Activated CD8-positive, alpha-beta memory T cell treated with anti-CD3 and anti-CD28 coated beads, Interleukin-2, amount 10 ng/mL, durations not matched to agents 7 days and 5 days (primary cell): ENCODE results near the gene CYP17A1. TPM values are rescaled to one million over a fixed set of nuclear protein-coding genes. Genes with fewer than 3 reads are reported as not detected.
A peak's percentile ranks its signal among the peaks of the same experiment; 100 is the strongest.

Source experiments
- ATAC-seq: fragments of 150-1000 bp; cut with Tn5 transposase; one replicate; pipeline ENCODE4 v1.10.0; 2021; ENCODE audit warnings: moderate library complexity
- CTCF ChIA-PET: fragments of 350-600 bp; sonication (Branson Sonifier 250); formaldehyde crosslinking; loops from one replicate; lab custom pipeline; 2021; ENCODE audit warnings: antibody characterized with exemption; lab: Charles Lee
- DNase-seq: peaks from one replicate; pipeline ENCODE4 v3.0.0-alpha.2; 2020
- H3K27ac Mint-ChIP-seq: one replicate; pipeline ENCODE4 v1.8.0; 2021; ENCODE audit warnings: mild to moderate bottlenecking, mixed read lengths
- H3K27me3 Mint-ChIP-seq: one replicate; pipeline ENCODE4 v1.8.0; 2021; ENCODE audit warnings: mixed read lengths
- H3K36me3 Mint-ChIP-seq: one replicate; pipeline ENCODE4 v1.8.0; 2021; ENCODE audit warnings: mild to moderate bottlenecking, mixed read lengths
- H3K4me1 Mint-ChIP-seq: one replicate; pipeline ENCODE4 v1.8.0; 2021; ENCODE audit warnings: mixed read lengths
- H3K4me3 Mint-ChIP-seq: one replicate; pipeline ENCODE4 v1.8.0; 2021; ENCODE audit warnings: mild to moderate bottlenecking, moderate library complexity, mixed read lengths
- H3K9me3 Mint-ChIP-seq: one replicate; pipeline ENCODE4 v1.8.0; 2022; ENCODE audit warnings: low read depth, mixed read lengths
- total RNA-seq, 2 experiments: library from RNA; stranded (reverse); gene quantifications; one replicate each; pipeline ENCODE4 v1.2.3, GENCODE V29; 2021

Gene CYP17A1
- total RNA-seq, 2 experiments from 2014 or later = not detected

DNA sequence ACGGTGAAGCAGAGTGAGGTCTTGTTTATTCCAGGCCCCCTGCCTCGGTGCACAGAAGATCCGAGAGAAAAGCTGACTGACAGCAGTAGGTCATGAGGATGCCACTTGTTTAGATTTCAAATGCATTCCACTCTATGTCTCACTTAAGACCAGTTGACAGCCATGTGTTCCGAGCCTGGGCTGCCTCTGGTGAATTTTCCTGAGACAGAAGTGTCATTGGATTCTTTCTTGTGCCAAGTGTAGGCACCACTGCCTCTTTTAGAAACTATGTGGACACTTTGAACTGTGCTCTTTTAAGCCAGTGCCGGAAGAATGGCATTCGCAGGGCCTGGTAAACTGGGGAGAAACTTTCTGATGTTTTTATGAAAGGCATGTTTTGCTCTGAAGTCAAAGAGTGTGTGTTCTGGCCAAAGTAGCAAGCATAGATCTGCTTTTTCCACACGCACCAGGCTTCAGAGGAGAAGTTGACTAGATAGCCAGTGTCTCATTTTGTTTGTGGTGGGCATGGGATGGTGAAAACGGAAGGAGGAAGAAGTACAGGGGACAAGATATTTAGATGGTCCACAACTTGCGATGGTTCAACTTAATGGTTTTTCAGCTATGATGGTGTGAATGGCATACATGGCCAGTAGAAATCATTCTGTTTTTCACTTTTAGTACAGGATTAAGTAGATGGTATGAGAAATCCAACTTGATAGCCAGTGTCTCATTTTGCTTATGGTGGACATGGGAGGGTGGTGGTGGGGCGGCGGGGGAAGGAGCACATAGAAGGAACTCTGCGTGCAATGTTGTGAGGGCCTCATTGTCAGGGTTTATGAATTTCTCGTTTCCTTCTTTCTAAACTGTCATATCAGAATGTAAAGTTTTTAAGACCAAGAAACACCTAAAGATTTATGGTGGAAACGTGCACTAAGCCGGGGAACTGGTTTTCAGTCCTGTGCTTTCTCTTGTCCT, 41.5 kb downstream of the CYP17A1 start:
- no peaks in the 10 kb centered on the region for H3K9me3 Mint-ChIP-seq
- peaks cover 3% of the 10 kb centered on the region for H3K36me3 Mint-ChIP-seq
- H3K4me1 Mint-ChIP-seq = peaks cover 16% of the 10 kb centered on the region
- ATAC-seq = no peak
- peak overlapping the region; percentile 47 for H3K27ac Mint-ChIP-seq
- no peaks in the 10 kb centered on the region for H3K27me3 Mint-ChIP-seq
- CTCF ChIA-PET = no interaction called here
- H3K4me3 Mint-ChIP-seq = no peak overlapping the region
- no peak for DNase-seq

DNA sequence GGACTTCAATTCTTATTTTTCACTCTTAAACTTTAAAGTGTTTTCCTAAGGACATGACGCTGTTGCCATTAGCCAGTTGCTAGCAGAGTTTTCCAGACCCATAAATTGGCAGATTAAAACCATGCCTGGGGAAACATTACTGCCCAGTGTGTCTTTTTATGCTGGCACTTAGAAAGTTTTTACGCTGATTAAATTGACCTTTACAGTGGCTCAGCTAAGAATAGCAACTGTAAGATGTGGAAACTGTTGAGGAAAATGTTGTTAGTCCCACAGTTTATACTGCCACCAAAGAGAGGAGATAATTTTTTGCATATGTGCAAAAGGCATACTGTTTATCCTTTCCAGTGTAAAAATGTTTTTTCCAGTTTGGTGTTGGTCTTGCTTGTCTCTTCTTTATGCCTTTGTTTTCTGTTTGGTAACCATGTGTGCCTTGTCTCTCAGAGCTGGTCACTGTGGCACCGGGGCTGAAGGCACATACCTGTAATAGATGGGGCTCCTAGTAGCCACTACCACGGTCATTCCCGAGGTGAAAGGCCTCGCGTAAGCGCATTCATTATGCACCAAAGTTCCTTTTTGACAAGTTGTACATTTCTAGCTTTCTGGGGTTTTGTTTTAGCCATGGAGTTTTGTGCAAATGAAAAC, 45.3 kb downstream of the CYP17A1 start:
- Mint-ChIP-seq H3K27ac (no peak overlapping the region), H3K36me3 (peaks cover 6% of the 10 kb centered on the region), H3K4me3 (no peak overlapping the region), H3K4me1 (peaks cover 14% of the 10 kb centered on the region), H3K9me3 (no peaks in the 10 kb centered on the region), H3K27me3 (no peaks in the 10 kb centered on the region)
- no peak for ATAC-seq
- CTCF ChIA-PET = interaction anchor here (0.5 to 1.1 kb wide), 3 partner anchors 40 to 110 kb away, joined by 3 to 4 read pairs (median 3); no protein-coding TSS in a partner anchor
- no peak for DNase-seq

DNA sequence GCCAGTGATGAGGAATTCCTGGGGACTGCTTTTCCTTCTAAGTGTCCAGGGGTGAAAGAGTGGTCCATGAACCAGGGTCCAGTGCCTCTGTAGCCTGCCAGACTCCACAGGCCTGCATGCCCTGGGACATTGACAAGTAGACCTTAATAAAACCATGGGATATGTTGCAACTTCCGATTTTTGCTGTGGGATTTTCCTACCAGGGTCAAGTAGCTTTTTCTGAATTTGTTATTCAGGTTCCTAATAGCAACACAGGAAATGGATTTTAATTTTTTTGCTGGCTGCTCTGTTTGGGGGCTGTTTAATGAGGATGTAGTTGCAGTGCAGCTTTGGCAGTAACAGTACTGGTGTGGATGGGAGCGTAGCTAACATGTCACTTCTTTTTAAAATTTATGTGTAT, 51.4 kb downstream of the CYP17A1 start:
- no peaks in the 10 kb centered on the region for H3K9me3 Mint-ChIP-seq

GRCh38 chr10:102783568-102783967, 53.6 kb downstream of the CYP17A1 start:
- Mint-ChIP-seq H3K27ac (no peak overlapping the region), H3K4me3 (no peak overlapping the region), H3K4me1 (peaks cover 11% of the 10 kb centered on the region), H3K9me3 (no peaks in the 10 kb centered on the region), H3K36me3 (peaks cover 8% of the 10 kb centered on the region), H3K27me3 (no peaks in the 10 kb centered on the region)
- ATAC-seq (no peak), DNase-seq (no peak)
- CTCF ChIA-PET = no interaction called here

More for the DNA sequence above, 51.4 kb downstream of the CYP17A1 start:
- Mint-ChIP-seq H3K4me3 (no peak overlapping the region), H3K27ac (no peak overlapping the region), H3K36me3 (peaks cover 8% of the 10 kb centered on the region), H3K4me1 (peaks cover 10% of the 10 kb centered on the region), H3K27me3 (no peaks in the 10 kb centered on the region)
- DNase-seq (no peak), ATAC-seq (no peak)
- CTCF ChIA-PET = interaction anchor here (0.9 to 1.2 kb wide), 2 partner anchors 10 to 494 kb away, joined by 3 read pairs; no protein-coding TSS in a partner anchor

DNA sequence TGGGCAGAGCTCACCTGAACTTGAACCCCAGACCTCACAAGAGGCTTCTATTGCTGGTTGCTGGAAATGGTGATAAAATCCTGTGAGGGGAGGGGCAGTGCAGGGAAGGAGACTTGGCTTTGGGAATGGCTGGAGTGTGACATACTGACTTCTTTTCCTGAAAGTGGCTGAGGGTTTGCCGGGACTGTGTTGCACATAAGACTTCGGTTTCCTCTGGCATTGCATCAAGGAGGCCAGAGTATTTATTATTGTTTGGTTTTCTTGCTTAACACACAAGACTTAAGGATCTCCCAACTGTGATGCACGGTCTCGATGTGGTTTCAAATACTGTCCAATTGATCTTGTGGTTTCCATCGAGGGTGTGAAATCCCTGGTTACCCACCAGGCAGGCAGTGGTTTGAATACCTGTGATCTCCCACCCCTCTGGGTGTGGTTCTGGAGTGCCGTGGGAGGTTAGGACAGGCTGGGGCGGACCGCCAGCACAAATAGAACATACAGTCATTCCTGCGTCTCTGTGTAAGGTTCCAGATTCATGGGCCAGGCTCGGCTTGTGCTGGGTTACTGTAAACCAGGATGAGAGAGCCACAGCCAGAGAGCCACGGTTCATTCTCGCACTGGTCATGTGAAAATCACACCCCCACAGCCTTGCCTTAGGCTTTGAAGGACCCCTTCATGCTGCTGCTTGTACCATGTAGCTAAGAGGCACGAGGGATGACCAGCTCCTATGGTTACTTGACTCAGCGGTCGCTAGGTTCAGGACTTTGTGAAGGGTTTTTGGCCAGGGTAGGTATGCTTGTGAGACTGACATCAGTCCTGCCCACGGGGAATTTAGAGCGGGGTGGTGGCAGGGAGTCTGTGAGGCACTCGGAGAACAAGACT, 54.3 kb downstream of the CYP17A1 start:
- CTCF ChIA-PET = no interaction called here
- H3K27me3 Mint-ChIP-seq = no peaks in the 10 kb centered on the region
- peaks cover 10% of the 10 kb centered on the region for H3K36me3 Mint-ChIP-seq
- ATAC-seq (no peak), DNase-seq (no peak)
- no peak overlapping the region for H3K4me3 Mint-ChIP-seq
- H3K4me1 Mint-ChIP-seq = peaks cover 11% of the 10 kb centered on the region
- H3K27ac Mint-ChIP-seq = no peak overlapping the region
- H3K9me3 Mint-ChIP-seq = no peaks in the 10 kb centered on the region

DNA sequence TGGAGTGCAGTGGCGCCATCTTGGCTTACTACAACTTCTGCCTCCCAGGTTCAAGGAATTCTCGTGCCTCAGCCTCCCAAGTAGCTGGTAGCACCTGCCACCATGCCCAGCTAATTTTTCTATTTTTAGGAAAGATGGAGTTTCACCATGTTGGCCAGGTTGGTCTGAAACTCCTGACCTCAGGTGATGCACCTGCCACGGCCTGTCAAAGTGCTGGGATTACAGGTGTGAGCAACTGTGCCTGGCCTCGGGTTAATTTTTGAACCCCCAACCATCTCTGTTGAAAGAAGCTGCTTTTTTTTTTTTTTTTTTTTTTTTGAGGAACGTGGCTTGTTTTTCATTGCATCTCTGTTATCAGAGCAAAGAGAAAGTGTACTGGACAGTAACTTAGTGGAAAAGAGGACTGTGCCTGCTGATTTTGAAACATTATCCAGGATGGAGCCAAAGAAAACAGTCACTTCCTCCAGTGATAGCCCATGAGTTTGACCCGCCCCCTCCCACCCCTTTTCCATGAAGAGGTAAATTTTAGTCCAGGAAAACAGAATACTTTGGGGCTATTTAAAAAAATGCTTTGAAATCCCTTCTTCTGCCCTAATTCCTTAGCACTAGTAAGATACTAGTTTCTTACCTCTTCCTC, 55.2 kb downstream of the CYP17A1 start:
- no peaks in the 10 kb centered on the region for H3K27me3 Mint-ChIP-seq
- no peak for DNase-seq
- peaks cover 10% of the 10 kb centered on the region for H3K36me3 Mint-ChIP-seq
- H3K4me3 Mint-ChIP-seq = no peak overlapping the region
- peaks cover 11% of the 10 kb centered on the region for H3K4me1 Mint-ChIP-seq
- CTCF ChIA-PET = no interaction called here
- ATAC-seq = no peak
- no peaks in the 10 kb centered on the region for H3K9me3 Mint-ChIP-seq
- H3K27ac Mint-ChIP-seq = no peak overlapping the region

DNA sequence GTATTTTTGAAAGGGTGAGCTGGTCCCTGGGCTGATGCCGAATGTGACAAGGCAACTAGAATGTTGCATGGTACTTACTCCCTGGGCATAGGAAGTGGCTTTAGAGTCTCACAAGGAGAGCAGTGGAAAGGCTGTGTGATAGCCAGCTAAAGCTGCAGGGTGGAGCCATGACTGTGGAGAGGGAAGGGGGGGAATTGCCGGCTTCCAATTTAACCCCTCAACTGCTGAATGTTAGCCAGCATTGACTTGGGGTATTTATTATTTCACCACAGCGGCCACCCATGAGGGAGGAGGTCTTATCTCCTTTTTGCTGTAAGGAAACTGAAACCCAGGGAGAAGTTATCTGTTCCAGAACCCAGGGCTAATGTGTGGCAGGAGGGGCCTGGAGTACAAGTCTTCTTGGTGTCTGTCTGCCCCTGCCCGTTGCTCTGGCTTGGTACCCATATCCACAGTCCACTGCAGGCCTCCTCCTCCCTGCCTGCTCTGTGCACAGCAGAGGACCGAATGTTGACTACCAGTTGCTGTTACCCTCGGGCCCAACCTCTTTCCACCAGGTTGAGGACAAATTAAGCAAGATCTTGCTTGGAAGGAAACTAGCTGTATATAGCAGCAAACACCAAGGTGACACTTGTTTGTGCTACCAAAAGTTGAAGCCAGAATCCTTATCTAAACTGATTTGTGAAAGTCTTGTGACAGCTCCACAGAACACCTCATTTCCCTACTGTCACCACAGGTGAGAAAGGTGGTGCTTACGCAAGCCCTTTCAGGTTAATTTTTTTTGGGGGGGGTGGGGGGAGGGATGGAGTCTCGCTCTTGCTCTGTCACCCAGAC, 55.9 kb downstream of the CYP17A1 start:
- DNase-seq = no peak
- no peak for ATAC-seq
- Mint-ChIP-seq H3K27ac (no peak overlapping the region), H3K27me3 (no peaks in the 10 kb centered on the region), H3K4me1 (peaks cover 12% of the 10 kb centered on the region), H3K4me3 (no peak overlapping the region), H3K9me3 (no peaks in the 10 kb centered on the region), H3K36me3 (peaks cover 10% of the 10 kb centered on the region)
- CTCF ChIA-PET = no interaction called here

Other genes with a start within 250 kb of the CYP17A1 start
- gene TRIM8, start 192.9 kb downstream of the CYP17A1 start, total RNA-seq = 10 to 100 TPM; 58.7 to 86.9 TPM
- gene ARL3, start 123.0 kb downstream of the CYP17A1 start, total RNA-seq = 1 to 10 TPM; 7.2 to 9.7 TPM
- 10 to 100 TPM; 22.1 to 30.1 TPM for gene SFXN2, start 122.8 kb downstream of the CYP17A1 start, total RNA-seq
- gene WBP1L, start 93.5 kb downstream of the CYP17A1 start, total RNA-seq = 10 to 100 TPM; 23.9 to 24.6 TPM
- 1 to 10 TPM; 6.6 to 8.4 TPM for gene BORCS7, start 16.8 kb upstream of the CYP17A1 start, total RNA-seq
- under 1 TPM in 1 of 2 experiments, not detected in 1; 0.41 TPM for gene AS3MT, start 32.1 kb upstream of the CYP17A1 start, total RNA-seq
- 10 to 100 TPM in 1 of 2 experiments, 1 to 10 TPM in 1; 8.0 to 10.1 TPM for gene CNNM2, start 80.9 kb upstream of the CYP17A1 start, total RNA-seq